Skeletal muscle tissue (tissue), 4 donors: Measurements from ENCODE around the gene ASCL3. TPM values are rescaled to one million over a fixed set of nuclear protein-coding genes. Genes with fewer than 3 reads are reported as not detected.
"Not testable (repeated sequence)": the region's sequence is repeated elsewhere in the genome, so short reads cannot be mapped to it uniquely, and the experiment has no call there.

Experiments used
- H3K27ac ChIP-seq: one replicate; pipeline ENCODE4 v1.7.0; 2013; ENCODE audit warnings: mild to moderate bottlenecking, low read depth, low read length, inconsistent platforms
- H3K27me3 ChIP-seq, 3 donors: one replicate each; pipeline ENCODE4 v1.7.0; 2013; ENCODE audit warnings: low read length in 3 of 3; ENCODE audit not compliant: control insufficient read depth in 3 of 3, insufficient read depth in 3 of 3
- H3K36me3 ChIP-seq, 3 donors: one replicate each; pipeline ENCODE4 v1.7.0; 2013; ENCODE audit warnings: low read length in 3 of 3; ENCODE audit not compliant: control insufficient read depth in 3 of 3, insufficient read depth in 3 of 3
- H3K4me1 ChIP-seq, 3 donors: one replicate each; pipeline ENCODE4 v1.7.0; 2013; ENCODE audit warnings: low read length in 3 of 3, mild to moderate bottlenecking in 3 of 3; ENCODE audit not compliant: control insufficient read depth in 3 of 3, insufficient read depth in 3 of 3
- H3K4me3 ChIP-seq, 3 donors: one replicate each; pipeline ENCODE4 v1.7.0; 2013; ENCODE audit warnings: low read length in 3 of 3
- H3K9ac ChIP-seq, 3 donors: one replicate each; pipeline ENCODE4 v1.7.0; 2013; ENCODE audit warnings: low read length in 3 of 3, mild to moderate bottlenecking in 3 of 3, moderate library complexity in 2 of 3, low read depth in 1 of 3
- H3K9me3 ChIP-seq, 3 donors: one replicate each; pipeline ENCODE4 v1.7.0; 2013; ENCODE audit warnings: low read length in 3 of 3; ENCODE audit not compliant: control insufficient read depth in 3 of 3
- total RNA-seq: library from RNA; depleted of rRNA; stranded (reverse); fragments of >200 nt; gene quantifications from one replicate; pipeline ENCODE4 v1.2.3, GENCODE V29; 2014
- donor health status: Osteomylitis.

The ASCL3 gene
- total RNA-seq, 1 donor from 2014 or later = not detected

DNA sequence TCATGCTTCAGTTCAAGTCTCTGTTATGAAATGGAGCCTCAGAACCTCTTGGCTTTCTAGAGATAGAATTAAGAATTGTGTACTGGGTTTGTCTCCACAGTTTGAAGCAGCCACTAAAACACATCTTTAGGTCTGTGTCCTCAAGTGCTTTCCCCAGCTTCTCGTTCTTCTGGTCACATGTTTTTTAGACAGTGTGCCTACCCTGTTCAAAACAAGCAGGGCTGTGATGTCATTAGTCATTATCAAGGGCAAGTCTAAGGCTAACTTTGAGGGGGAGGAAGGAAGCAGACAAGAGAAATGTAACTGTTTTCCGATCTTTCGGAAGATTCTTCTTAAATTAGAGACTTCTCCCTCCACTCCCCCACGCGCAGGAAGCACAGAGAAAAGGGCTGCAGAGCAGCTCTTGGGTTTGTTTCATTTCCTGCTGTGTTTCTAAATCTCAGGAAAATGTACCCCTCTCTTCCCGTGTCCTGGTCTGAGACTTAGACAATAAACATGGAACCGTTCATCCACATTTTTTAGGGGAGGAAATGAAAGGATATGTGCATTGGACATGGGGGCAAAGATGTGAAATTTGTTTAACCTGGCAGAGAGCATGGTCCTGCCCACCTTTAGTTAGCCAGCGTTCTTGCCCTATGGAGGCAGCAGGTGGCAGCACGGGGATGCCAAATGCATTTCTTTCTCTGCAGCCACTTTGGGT is 28.7 kb downstream of the ASCL3 start:
- Histone ChIP-seq H3K27ac (peak overlapping the region; percentile 25), H3K4me1 (peaks cover 19 to 42% (median 22%) of the 10 kb centered on the region in 3 donors), H3K9me3 (no peaks in the 10 kb centered on the region), H3K27me3 (no peaks in the 10 kb centered on the region), H3K36me3 (peaks cover 9 to 21% (median 18%) of the 10 kb centered on the region in 3 donors), H3K4me3 (peak overlapping the region in 1 of 3 donors; percentile 2), H3K9ac (peak overlapping the region in 1 of 3 donors; percentile 34)

DNA sequence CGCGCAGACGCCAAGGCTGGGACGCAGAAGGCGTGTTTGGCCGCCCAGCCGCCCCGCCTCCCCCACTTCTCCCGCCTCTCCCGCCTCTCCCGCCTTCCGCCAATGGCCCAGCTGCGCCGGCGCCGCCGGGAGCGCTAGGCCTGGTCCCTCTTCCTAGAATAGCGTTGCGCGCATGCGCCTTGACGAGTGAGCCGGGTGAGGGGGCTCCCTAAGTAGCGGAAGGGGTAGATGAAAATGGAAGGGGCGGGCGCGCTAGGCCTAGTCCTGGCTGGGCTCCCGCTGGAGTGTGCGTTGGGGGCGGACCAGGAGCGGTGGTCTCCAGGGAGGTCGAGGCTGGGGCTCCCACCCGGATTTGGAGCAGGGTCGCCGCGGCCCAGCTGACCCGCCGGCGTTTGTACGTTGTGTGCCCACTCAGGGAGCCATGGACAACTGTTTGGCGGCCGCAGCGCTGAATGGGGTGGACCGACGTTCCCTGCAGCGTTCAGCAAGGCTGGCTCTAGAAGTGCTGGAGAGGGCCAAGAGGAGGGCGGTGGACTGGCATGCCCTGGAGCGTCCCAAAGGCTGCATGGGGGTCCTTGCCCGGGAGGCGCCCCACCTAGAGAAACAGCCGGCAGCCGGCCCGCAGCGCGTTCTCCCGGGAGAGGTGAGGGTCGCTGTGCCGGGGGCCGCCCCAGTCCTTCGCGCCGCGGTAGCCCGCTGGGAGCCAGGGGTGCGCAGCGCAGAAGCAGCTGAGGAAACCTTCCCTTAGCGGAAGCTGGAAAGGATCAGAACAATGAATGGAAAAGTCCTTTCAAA is 31.6 kb downstream of the ASCL3 start, which contains the start of gene AKIP1:
AKIP1 (plus strand) TSS at position 161 of the 795 bp plus-strand sequence; CDS start at position 422, 261 bp downstream.
- peak within 1 kb of the TSS; percentile 82 for H3K27ac ChIP-seq
- H3K9me3 ChIP-seq = no peaks in the 10 kb centered on the region
- peaks cover 12 to 29% (median 12%) of the 10 kb centered on the region in 3 donors for H3K4me1 ChIP-seq
- H3K9ac ChIP-seq = peak within 1 kb of the TSS; percentile 82 to 93 (median 91)
- peak within 1 kb of the TSS; percentile 84 to 95 (median 90) for H3K4me3 ChIP-seq
- peaks cover 3 to 9% (median 4%) of the 10 kb centered on the region in 3 donors for H3K36me3 ChIP-seq
- H3K27me3 ChIP-seq = no peaks in the 10 kb centered on the region

DNA sequence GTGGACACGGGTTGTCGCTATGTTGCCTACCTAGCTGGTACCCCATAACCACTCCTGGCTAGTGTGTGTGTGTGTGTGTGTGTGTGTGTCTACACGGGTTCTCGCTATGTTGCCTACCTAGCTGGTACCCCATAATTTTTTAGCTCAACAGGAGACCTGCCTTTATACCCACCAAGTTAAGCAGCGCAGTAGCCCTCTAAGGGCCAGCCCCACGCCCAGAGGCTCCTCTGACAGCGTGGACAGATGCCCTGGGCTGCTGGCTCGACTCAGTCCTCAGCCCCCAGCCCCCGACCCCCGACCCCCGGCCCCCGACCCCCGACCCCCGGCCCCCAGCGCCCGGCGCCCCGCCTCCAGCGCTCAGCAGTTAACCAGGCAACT is 32.2 kb downstream of the ASCL3 start:
- Histone ChIP-seq H3K27ac (no peak overlapping the region), H3K36me3 (peaks cover 3 to 8% (median 4%) of the 10 kb centered on the region in 3 donors), H3K9ac (peak overlapping the region; percentile 71 to 82 (median 74)), H3K4me1 (peaks cover 12 to 29% (median 12%) of the 10 kb centered on the region in 3 donors), H3K27me3 (no peaks in the 10 kb centered on the region), H3K4me3 (peak overlapping the region; percentile 79 to 82 (median 80)), H3K9me3 (no peaks in the 10 kb centered on the region)

DNA sequence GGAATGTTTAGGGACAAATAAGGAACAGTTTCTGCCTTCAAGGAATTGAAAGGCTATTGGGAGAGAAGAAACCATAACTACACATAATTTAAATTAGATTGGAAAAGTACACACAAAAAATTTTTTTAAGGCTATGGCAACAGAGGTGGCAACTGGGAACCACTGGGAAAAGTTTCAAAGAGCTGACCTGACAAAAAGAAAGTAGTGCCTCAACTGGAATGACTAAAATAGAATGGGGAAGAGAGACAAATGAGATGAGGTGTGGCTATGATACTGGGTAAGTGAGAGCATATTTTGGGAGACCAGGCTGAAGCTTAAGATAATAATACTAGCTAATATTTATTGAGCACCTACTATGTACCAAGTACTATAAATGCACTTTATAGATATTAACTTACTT is 34.7 kb downstream of the ASCL3 start:
- Histone ChIP-seq H3K36me3 (no peaks in the 10 kb centered on the region), H3K27ac (no peak overlapping the region), H3K4me3 (no peak overlapping the region), H3K27me3 (no peaks in the 10 kb centered on the region), H3K9ac (no peak overlapping the region), H3K4me1 (peaks cover 2 to 15% (median 9%) of the 10 kb centered on the region in 3 donors), H3K9me3 (no peaks in the 10 kb centered on the region)

DNA sequence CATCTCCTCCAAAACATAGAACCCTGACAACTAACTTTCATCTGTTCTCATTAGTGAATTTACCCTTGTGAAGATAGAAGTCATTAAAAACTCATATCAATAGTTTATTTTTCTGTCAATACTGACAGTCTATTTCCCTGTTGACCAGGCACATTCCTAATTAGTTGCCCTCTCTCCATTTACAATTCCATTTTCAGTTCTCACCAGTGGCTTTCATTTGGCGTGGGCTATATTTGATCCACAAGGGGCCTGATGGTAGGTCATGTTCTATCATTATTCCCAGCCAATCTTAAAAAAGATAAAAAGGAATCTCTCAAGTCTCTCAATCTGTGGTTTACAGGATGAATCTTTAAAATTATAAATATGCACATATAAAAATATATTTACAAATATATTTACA is 35.7 kb downstream of the ASCL3 start:
- Histone ChIP-seq H3K27ac (no peak overlapping the region), H3K9ac (no peak overlapping the region), H3K36me3 (no peaks in the 10 kb centered on the region), H3K4me3 (no peak overlapping the region), H3K27me3 (no peaks in the 10 kb centered on the region), H3K9me3 (no peaks in the 10 kb centered on the region), H3K4me1 (peaks cover 0 to 11% (median 9%) of the 10 kb centered on the region in 3 donors)

DNA sequence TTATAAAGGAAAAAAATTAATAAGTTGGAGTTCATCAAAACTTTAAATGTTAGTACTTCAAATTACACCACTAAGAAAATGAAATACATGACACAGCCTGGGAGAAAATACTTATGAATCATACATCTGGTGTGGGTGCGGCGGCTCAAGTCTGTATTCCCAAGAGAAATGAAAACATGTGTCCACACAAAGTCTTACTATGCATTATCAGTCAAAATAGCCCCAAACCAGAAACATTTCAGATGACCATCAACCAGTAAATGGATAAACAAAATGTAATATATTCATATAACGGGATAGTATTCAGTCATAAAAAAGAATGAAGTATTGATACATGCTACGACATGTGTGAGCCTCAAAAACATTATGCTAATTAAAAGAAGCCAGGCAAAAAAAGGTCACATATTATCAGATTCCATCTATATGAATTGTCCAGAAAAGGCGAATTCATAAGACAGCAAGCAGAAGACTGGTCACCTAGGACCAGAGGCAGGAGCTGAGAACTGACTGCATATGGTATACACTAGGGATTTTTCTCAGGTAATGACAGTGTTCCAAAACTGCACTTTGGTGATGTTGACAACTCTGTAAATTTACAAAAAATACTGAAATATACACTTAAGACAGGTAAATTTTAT is 37.2 kb downstream of the ASCL3 start:
- Histone ChIP-seq H3K27ac (no peak overlapping the region), H3K4me3 (no peak overlapping the region), H3K9me3 (no peaks in the 10 kb centered on the region), H3K4me1 (peaks cover 0 to 10% (median 9%) of the 10 kb centered on the region in 3 donors), H3K27me3 (no peaks in the 10 kb centered on the region), H3K9ac (no peak overlapping the region), H3K36me3 (no peaks in the 10 kb centered on the region)

DNA sequence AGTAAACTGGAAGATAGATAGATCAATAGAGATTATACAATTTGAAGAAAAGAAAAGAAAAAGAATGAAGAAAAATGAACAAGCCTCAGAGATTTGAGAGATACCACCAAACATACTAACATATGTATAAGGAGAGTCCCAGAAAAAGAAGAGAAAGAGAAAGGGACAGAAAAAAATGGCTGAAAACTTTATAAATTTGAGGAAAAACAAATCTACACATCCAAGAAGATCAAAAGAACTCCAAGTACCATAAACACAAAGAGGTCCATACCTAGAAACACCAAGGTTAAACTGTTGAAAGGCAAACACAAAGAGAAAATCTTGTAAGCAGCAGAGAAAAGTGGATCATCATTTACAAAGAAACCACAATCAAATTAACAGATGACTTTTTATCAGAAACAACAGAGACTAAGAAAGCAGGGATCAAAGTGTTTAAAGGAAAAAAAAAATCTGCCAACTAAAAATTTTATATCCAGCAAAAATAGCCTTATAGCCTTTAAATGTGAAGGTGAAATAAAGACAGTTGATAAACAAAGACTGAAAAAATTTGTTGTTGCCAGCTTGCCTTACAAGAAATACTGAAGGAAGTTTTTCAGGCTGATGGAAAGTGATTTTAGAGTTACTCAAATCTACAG is 43.6 kb downstream of the ASCL3 start:
- Histone ChIP-seq H3K36me3 (no peaks in the 10 kb centered on the region), H3K9ac (no peak overlapping the region), H3K4me3 (no peak overlapping the region), H3K4me1 (no peaks in the 10 kb centered on the region), H3K27me3 (no peaks in the 10 kb centered on the region), H3K27ac (no peak overlapping the region), H3K9me3 (peaks cover 0 to 4% (median 3%) of the 10 kb centered on the region in 3 donors)

DNA sequence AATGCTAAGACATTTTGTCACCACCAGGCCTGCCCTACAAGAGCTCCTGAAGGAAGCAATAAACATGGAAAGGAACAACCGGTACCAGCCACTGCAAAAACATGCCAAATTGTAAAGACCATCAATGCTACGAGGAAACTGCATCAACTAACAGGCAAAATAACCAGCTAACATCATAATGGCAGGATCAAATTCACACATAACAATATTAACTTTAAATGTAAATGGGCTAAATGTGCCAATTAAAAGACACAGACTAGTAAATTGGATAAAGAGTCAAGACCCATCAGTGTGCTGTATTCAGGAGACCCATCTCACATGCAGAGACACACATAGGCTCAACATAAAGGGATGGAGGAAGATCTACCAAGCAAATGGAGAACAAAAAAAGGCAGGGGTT is 51.6 kb downstream of the ASCL3 start:
- H3K4me3 ChIP-seq, H3K27me3 ChIP-seq, H3K4me1 ChIP-seq, H3K36me3 ChIP-seq, H3K9me3 ChIP-seq, H3K9ac ChIP-seq, H3K27ac ChIP-seq: not testable (repeated sequence)
